Activated CD4-positive, alpha-beta T cell treated with anti-CD3 and anti-CD28 coated beads, Interleukin-2, amount 10 ng/mL, durations not matched to agents 24 days and 14 days (primary cell): ENCODE data around the gene KIF5B. TPM values are rescaled to one million over a fixed set of nuclear protein-coding genes. Genes with fewer than 3 reads are reported as not detected.
"Not testable (repeated sequence)": the region's sequence is repeated elsewhere in the genome, so short reads cannot be mapped to it uniquely, and the experiment has no call there.

Experiments used
- DNase-seq: peaks from one replicate; pipeline ENCODE4 v3.0.0; 2022
- H3K27ac Mint-ChIP-seq: one replicate; pipeline ENCODE4 v1.8.0; 2022; ENCODE audit warnings: mild to moderate bottlenecking, mixed read lengths
- H3K27me3 Mint-ChIP-seq: one replicate; pipeline ENCODE4 v1.8.0; 2022; ENCODE audit warnings: mixed read lengths
- H3K36me3 Mint-ChIP-seq: one replicate; pipeline ENCODE4 v1.8.0; 2022; ENCODE audit warnings: low read depth, mild to moderate bottlenecking, mixed read lengths
- H3K4me1 Mint-ChIP-seq: one replicate; pipeline ENCODE4 v1.8.0; 2021; ENCODE audit warnings: mixed read lengths
- H3K4me3 Mint-ChIP-seq: one replicate; pipeline ENCODE4 v1.8.0; 2022; ENCODE audit warnings: mild to moderate bottlenecking, moderate library complexity, mixed read lengths
- H3K9me3 Mint-ChIP-seq: one replicate; pipeline ENCODE4 v1.8.0; 2021; ENCODE audit warnings: mixed read lengths
- intact Hi-C: fragments of 100-400 bp; cut with micrococcal nuclease; formaldehyde crosslinking; loops from one replicate; pipeline ENCODE4 v1.15.1; 2023
- total RNA-seq: library from RNA; stranded (reverse); gene quantifications from 2 replicates; pipeline ENCODE4 v1.2.3, GENCODE V29; 2022

The KIF5B gene
- total RNA-seq, 1 donor from 2014 or later: 82.2 TPM

DNA sequence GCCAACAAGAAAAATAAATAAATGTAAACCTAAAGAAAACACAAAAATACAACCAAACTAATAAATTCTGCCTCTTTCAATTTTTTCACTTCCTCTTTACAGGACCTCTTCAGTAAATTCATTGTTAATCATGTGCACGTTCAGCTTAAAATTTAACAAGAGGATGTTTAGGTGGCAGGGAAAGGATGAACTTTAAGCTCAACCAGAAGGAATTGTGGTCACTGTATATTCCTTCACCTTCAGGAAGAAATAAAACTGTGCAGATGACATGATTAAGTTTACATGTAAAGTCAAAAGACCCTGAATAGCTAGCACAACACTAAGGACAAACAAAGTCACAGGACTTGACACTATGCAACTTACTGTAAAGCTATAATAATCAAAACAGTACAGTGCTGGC, 33.0 kb downstream of the KIF5B start:
- Mint-ChIP-seq H3K27ac (no peak overlapping the region), H3K9me3 (no peaks in the 10 kb centered on the region), H3K4me1 (peaks cover 3% of the 10 kb centered on the region), H3K4me3 (no peak overlapping the region), H3K36me3 (peaks cover 60% of the 10 kb centered on the region), H3K27me3 (no peaks in the 10 kb centered on the region)
- intact Hi-C loops: no loop called here
- DNase-seq: no peak

DNA sequence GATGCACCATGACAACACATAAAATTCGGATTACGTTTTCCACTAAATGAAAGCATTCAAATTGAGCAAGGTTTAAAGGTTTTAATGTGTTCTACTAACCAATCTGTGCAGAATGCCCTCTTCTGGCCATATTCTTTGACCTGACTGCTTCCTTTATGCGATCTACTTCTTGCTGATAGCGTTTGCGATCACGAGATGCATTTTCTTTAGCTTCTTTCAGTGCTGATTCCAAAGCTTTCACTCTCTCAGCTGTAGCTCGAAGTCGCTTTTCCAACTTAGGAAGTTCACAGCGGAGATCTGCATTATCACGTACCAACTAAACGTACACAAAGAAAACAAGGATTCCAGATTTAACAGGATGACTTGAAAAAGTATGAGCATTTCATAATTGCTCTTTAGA, 39.2 kb downstream of the KIF5B start:
- H3K4me3 Mint-ChIP-seq: no peak overlapping the region
- intact Hi-C loops: no loop called here
- no peak for DNase-seq
- no peaks in the 10 kb centered on the region for H3K9me3 Mint-ChIP-seq
- H3K36me3 Mint-ChIP-seq: peaks cover 65% of the 10 kb centered on the region
- H3K27ac Mint-ChIP-seq: no peak overlapping the region
- no peaks in the 10 kb centered on the region for H3K27me3 Mint-ChIP-seq
- peaks cover 2% of the 10 kb centered on the region for H3K4me1 Mint-ChIP-seq

DNA sequence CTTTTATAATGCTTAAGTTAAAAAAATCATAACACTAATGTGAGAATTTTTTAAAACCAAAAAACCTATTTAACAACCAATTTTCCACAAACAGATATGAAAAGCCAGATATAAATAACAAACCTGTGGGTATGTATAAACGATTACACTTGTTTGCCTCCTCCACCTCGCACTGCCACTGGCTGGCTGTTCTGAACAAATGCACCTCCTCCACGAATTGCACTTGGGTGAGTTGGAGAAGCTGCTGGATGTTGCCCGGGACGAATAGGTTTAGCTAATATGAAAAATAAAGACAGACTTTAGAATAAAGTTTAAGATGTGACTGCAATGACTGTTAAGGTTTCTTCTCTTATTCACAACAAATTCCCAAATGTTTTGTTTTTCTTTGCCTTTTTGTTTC, 40.8 kb downstream of the KIF5B start:
- intact Hi-C loops: no loop called here
- Mint-ChIP-seq H3K27me3 (no peaks in the 10 kb centered on the region), H3K27ac (peak overlapping the region; percentile 22), H3K36me3 (peaks cover 62% of the 10 kb centered on the region), H3K9me3 (no peaks in the 10 kb centered on the region), H3K4me3 (no peak overlapping the region), H3K4me1 (peaks cover 2% of the 10 kb centered on the region)
- no peak for DNase-seq

DNA sequence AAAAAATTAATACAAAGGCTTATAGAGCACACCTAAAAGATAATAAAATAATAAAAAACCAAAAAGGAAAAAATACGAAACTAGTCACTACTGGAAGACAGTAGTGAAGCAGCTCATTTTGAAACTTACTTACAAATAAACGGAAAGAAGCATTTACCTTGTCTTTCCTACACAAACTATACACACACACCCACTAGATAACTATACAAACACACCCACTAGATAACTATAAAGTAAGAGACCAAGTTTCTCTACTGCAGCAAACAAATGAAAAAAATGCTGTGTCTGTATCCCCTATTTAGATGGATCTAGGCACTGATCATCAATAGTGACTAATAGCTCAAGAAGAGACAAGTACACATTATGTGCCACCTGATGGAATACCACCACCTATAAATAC, 49.2 kb downstream of the KIF5B start:
- peaks cover 8% of the 10 kb centered on the region for H3K4me1 Mint-ChIP-seq
- H3K9me3 Mint-ChIP-seq: no peaks in the 10 kb centered on the region
- no peak overlapping the region for H3K4me3 Mint-ChIP-seq
- intact Hi-C loops: loop anchor here (5.0 kb wide), 1 partner anchor 80 kb away; the partner anchor contains the start of gene ARHGAP12
- H3K27ac Mint-ChIP-seq: peak overlapping the region; percentile 20
- peaks cover 28% of the 10 kb centered on the region for H3K36me3 Mint-ChIP-seq
- DNase-seq: no peak
- H3K27me3 Mint-ChIP-seq: no peaks in the 10 kb centered on the region

DNA sequence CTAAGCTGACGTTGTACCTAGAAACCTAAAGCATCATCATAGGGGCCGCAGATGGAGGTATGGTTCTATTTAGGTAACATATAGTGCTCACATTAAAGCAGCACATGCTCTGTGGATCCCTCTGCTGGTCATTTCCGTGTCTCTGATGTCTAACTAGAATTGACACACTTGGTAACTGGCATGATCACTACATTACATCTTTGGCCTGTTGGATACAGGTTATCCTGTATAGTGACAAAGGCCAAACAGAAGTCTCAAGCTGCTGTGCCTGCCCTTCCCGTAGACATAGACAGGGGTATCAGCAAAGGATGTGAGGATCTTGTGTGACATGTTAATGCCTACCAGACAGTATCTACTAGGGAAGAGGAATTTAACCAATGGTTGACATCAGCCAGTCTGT, 51.2 kb downstream of the KIF5B start:
- Mint-ChIP-seq H3K27ac (no peak overlapping the region), H3K9me3 (no peaks in the 10 kb centered on the region), H3K36me3 (peaks cover 18% of the 10 kb centered on the region), H3K4me1 (peaks cover 8% of the 10 kb centered on the region), H3K27me3 (no peaks in the 10 kb centered on the region), H3K4me3 (no peak overlapping the region)
- intact Hi-C loops: loop anchor here (1.0 to 5.0 kb wide), 2 partner anchors 78 to 143 kb away; partner anchors contain the start of gene ARHGAP12
- peak; percentile 82 for DNase-seq

DNA sequence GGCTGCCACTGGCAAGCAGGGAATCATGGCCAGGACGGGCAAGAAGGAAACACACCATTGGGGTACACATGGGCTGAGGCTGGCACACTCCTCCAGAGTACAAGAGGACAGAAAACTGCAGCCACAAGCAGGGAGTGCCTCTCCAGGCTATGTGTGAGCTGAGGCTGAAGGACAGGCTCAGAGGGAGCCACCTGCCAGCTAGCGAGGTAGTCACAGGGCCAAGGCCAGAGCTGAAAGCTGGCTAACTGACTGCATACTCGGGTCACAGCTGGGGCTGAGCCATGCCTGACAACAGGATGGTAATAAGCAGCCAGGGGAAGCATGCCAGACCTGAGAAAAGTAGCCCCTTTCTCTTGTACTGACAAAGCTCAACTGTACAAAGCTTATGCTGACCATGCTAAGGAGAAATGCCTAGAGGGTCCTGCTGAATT, 52.0 kb downstream of the KIF5B start:
- no peak for DNase-seq
- Mint-ChIP-seq H3K9me3 (no peaks in the 10 kb centered on the region), H3K4me1 (peaks cover 8% of the 10 kb centered on the region), H3K36me3 (peaks cover 17% of the 10 kb centered on the region), H3K27me3 (no peaks in the 10 kb centered on the region), H3K27ac (no peak overlapping the region), H3K4me3 (no peak overlapping the region)
- intact Hi-C loops: no loop called here

DNA sequence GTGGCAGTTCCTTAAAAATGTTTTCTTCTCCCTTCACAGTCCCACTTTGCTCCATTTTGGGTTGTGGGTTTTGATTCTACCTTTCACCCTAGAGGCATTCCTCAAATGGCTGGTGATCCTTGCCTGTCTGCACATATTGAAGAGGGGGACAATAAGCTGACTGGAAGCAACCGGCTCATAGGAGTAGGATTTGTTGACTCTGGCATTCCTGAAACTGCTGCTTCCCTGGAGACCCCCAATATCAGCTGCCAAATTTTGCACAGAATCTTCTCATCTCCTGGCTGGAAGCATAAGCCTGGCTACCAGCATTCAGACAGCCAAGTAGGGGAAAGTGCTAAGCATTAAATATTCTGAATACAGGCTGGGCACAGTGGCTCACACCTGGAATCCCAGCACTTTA, 53.7 kb downstream of the KIF5B start:
- Mint-ChIP-seq H3K36me3 (peaks cover 10% of the 10 kb centered on the region), H3K27ac (no peak overlapping the region), H3K4me3 (no peak overlapping the region), H3K9me3 (no peaks in the 10 kb centered on the region), H3K4me1 (peaks cover 8% of the 10 kb centered on the region), H3K27me3 (no peaks in the 10 kb centered on the region)
- no peak for DNase-seq
- intact Hi-C loops: no loop called here

DNA sequence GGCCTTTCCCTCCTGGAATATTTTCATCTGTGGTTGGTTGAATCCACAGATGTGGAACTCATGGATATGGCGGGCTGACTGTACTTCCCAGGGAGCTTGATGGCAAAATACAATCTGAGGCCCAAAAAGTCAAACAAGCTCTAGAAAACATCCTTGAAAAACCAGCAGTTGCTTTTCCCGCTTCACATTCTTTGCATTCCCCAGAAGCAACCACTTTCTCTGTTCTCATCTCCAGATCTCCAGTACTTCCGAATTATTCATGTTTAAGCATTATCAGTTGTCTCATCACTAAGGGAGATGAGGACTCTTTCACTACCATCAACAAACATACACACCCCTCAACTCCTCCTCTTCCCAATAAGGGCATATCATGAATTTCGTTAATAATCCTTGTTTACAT, 55.3 kb downstream of the KIF5B start:
- Mint-ChIP-seq H3K27me3 (no peaks in the 10 kb centered on the region), H3K4me1 (peaks cover 8% of the 10 kb centered on the region), H3K27ac (no peak overlapping the region), H3K4me3 (no peak overlapping the region), H3K36me3 (peaks cover 4% of the 10 kb centered on the region), H3K9me3 (no peaks in the 10 kb centered on the region)
- intact Hi-C loops: no loop called here
- no peak for DNase-seq

DNA sequence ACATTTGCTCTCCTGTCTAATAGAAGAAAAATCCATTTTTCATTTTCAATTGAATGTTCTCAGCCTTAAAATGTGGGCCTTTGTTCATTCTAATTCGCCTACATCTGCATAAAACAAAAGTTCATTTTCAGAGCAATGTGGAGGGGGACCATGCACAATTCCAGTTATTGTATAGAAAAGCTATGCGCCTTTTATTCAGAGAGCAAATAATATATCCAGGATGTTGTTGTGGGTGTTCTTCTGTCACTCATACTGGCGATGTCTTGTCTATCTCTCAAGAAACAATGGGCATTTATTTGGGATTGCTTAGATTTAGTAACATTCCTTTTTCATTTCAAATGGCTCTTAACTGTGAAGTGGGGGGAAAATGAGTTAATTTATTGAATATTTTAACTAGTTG, 56.4 kb downstream of the KIF5B start:
- Mint-ChIP-seq H3K9me3 (no peaks in the 10 kb centered on the region), H3K36me3 (no peaks in the 10 kb centered on the region), H3K27ac (no peak overlapping the region), H3K4me1 (peaks cover 8% of the 10 kb centered on the region), H3K27me3 (no peaks in the 10 kb centered on the region), H3K4me3 (no peak overlapping the region)
- intact Hi-C loops: no loop called here
- DNase-seq: no peak

DNA sequence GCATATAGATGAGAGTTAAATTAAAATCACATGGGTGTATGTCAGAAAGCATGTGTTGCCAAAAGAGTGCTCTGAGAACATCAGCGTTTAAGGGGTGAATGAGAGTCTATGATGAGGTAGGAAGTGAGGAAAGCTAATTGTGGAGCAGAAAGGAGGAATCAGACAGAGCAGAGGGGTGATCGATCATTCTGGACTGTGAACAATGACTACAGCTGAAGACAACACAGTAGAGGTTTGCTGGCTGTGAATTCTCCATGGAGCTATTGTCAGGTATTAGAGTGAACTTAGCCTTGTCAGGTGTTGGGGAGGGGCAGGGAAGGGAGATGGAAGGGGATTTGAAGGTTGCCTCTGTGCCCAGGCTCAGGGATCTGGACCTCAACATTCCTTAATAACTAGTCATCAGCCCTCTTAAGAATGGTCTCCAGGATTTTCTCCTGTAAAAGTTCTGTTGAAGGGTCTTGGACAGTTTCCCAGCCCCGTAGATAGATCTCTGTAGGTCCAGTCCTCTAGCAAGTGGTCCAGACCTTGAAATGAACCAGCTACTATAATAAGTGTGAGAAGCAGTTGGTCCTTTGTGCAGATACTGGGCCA, 57.1 kb downstream of the KIF5B start:
- intact Hi-C loops: no loop called here
- Mint-ChIP-seq H3K4me1 (peaks cover 8% of the 10 kb centered on the region), H3K4me3 (no peak overlapping the region), H3K9me3 (no peaks in the 10 kb centered on the region), H3K27ac (no peak overlapping the region), H3K27me3 (no peaks in the 10 kb centered on the region), H3K36me3 (no peaks in the 10 kb centered on the region)
- no peak for DNase-seq

DNA sequence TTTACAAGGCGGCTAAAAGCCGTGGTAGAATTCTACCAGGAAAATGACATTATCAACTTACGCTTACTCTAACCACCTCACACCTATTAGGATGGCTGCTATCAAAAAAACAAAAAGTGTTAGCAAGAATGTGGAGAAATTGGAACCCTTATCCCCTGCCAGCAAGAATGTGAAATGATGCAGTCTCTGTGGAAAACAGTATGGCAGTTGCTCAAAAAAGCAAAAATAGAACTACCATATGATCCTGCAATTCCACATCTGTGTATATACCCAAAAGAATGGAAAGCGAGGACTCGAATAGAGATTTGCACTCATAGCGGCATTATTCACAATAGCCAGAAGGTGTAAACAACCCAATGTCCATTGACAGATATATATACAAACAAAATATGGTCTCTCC, 61.3 kb downstream of the KIF5B start:
- Mint-ChIP-seq H3K27ac (no peak overlapping the region), H3K4me1 (no peaks in the 10 kb centered on the region), H3K36me3 (no peaks in the 10 kb centered on the region)

DNA sequence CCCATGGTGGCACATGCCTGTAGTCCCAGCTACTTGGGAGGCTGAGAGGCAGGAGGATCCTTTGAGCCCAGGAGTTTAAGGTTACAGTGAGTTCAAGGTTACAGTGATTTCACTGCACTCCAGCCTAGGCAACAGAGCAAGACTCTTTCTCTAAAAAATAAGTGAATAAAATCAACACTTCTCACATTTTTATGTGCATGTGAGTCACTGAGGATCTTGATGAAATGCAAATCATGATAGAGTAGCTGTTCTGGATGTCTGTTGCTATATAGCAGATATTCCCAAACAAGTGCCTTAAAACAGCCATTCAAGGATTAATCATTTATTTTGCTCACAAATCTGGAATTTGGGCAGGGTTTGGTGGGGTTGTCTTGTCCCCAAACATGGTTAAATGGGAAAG, 65.3 kb downstream of the KIF5B start:
- no peaks in the 10 kb centered on the region for H3K4me1 Mint-ChIP-seq
- peaks cover 3% of the 10 kb centered on the region for H3K9me3 Mint-ChIP-seq
- H3K4me3 Mint-ChIP-seq: no peak overlapping the region
- no peak for DNase-seq
- no peak overlapping the region for H3K27ac Mint-ChIP-seq
- H3K27me3 Mint-ChIP-seq: peaks cover 15% of the 10 kb centered on the region
- intact Hi-C loops: no loop called here
- H3K36me3 Mint-ChIP-seq: no peaks in the 10 kb centered on the region

More for the DNA sequence above, 61.3 kb downstream of the KIF5B start:
- intact Hi-C loops: no loop called here
- Mint-ChIP-seq H3K4me3 (no peak overlapping the region), H3K27me3 (peaks cover 8% of the 10 kb centered on the region), H3K9me3 (no peaks in the 10 kb centered on the region)
- no peak for DNase-seq

DNA sequence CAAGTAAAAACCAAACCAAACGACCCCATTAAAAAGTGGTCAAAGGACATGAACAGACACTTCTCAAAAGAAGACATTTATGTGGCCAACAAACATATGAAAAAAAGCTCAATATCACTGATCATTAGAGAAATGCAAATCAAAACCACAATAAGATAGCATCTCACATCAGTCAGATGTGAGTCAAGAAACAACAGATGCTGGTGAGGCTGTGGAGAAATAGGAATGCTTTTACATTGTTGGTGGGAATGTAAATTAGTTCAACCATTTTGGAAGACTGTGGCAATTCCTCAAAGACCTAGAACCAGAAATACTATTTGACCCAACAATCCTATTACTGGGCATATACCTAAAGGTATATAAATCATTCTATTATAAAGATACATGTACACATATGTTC, 68.4 kb downstream of the KIF5B start:
- H3K36me3 Mint-ChIP-seq, H3K27ac Mint-ChIP-seq, H3K9me3 Mint-ChIP-seq, DNase-seq, H3K4me1 Mint-ChIP-seq, H3K4me3 Mint-ChIP-seq, intact Hi-C loops: not testable (repeated sequence)
- H3K27me3 Mint-ChIP-seq: peaks cover 14% of the 10 kb centered on the region

DNA sequence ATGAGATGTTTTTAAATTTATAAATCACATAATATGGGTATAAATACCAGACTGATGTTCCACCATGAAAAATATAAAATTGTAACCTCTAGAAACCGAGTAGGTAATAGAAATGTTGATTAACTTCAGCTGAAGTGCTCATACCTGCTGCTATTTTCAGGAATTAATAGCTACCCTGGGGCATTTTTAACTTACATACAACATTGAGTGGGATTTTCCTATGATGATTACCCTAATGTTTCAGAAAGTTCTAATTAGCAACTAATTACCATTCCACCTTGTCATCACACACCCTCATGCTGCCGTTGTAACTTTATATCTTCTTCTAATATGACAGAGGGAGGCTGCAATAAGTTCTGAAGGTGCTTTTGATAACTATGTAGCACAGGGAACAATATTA, 74.1 kb downstream of the KIF5B start:
- intact Hi-C loops: no loop called here
- H3K36me3 Mint-ChIP-seq: peaks cover 2% of the 10 kb centered on the region
- H3K9me3 Mint-ChIP-seq: peaks cover 9% of the 10 kb centered on the region
- H3K4me3 Mint-ChIP-seq: no peak overlapping the region
- no peak for DNase-seq
- no peak overlapping the region for H3K27ac Mint-ChIP-seq
- peaks cover 2% of the 10 kb centered on the region for H3K27me3 Mint-ChIP-seq
- H3K4me1 Mint-ChIP-seq: peaks cover 10% of the 10 kb centered on the region

DNA sequence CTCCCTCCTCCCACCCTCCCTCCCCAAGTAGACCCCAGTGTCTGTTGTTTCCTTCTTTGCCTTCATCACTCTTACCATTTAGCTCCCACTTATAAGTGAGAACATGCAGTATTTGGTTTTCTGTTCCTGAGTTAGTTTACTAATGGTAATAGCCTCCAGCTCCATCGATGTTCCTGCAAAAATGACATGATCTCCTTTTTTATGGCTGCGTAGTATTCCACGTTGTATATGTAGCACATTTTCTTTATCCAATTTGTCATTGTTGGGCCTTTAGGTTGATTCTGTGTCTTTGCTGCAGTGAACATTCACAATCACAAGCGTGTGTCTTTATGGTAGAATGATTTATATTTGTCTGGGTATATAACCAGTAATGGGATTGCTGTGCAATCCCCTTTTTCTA, 75.8 kb downstream of the KIF5B start:
- Mint-ChIP-seq H3K4me3 (no peak overlapping the region), H3K4me1 (peaks cover 18% of the 10 kb centered on the region), H3K9me3 (peaks cover 9% of the 10 kb centered on the region), H3K36me3 (peaks cover 2% of the 10 kb centered on the region), H3K27me3 (no peaks in the 10 kb centered on the region), H3K27ac (no peak overlapping the region)
- intact Hi-C loops: no loop called here
- DNase-seq: no peak
